Left ventricle myocardium superior (tissue), 1 donor: ENCODE data around the gene LYVE1. TPM values are rescaled to one million over a fixed set of nuclear protein-coding genes. Genes with fewer than 3 reads are reported as not detected.
A peak's percentile ranks its signal among the peaks of the same experiment; 100 is the strongest.

Experiments
- ATAC-seq: fragments of 200-7000 bp; cut with Tn5 transposase; one replicate; pipeline ENCODE4 v1.9.1; 2020; ENCODE audit warnings: mild to moderate bottlenecking, moderate library complexity
- DNase-seq: peaks from one replicate; pipeline ENCODE4 v3.0.0-alpha.2; 2020
- intact Hi-C: fragments of 100-400 bp; cut with micrococcal nuclease; formaldehyde crosslinking; loops from one replicate; pipeline ENCODE4 v1.11.0; 2022
- total RNA-seq: library from RNA; stranded (reverse); fragmentation: NEBNext Ultra II Directional; extraction: Animal tissue kit (Norgen Biotek cat#: 25700); gene quantifications from one replicate; pipeline ENCODE4 v1.2.1, GENCODE V29; 2021
- donor health status: DM: no; HTN: yes; CAD: no; lungs with severe emphysema.

LYVE1 gene
- total RNA-seq, 1 donor from 2014 or later, result 53.8 TPM

- ATAC-seq, result no peak
- no peak for DNase-seq
- intact Hi-C loops, result no loop called here
Observed at GRCh38 chr11:10534316-10534715, 34.1 kb downstream of the LYVE1 start.

- intact Hi-C loops, result no loop called here
- DNase-seq (no peak), ATAC-seq (no peak)
Observed at GRCh38 chr11:10533323-10533722, 35.1 kb downstream of the LYVE1 start.

GRCh38 chr11:10532526-10532925 lies 35.9 kb downstream of the LYVE1 start:
- intact Hi-C loops, result no loop called here
- ATAC-seq (no peak), DNase-seq (no peak)

- DNase-seq (no peak), ATAC-seq (no peak)
- intact Hi-C loops, result no loop called here
Observed at GRCh38 chr11:10529279-10529678, 39.2 kb downstream of the LYVE1 start.

- intact Hi-C loops, result no loop called here
- DNase-seq (no peak), ATAC-seq (no peak)
Observed at GRCh38 chr11:10528121-10528520, 40.3 kb downstream of the LYVE1 start.

- DNase-seq (no peak), ATAC-seq (no peak)
- intact Hi-C loops, result no loop called here
Observed at GRCh38 chr11:10526974-10527918, 41.2 kb downstream of the LYVE1 start.

GRCh38 chr11:10524471-10524870 lies 44.0 kb downstream of the LYVE1 start:
- ATAC-seq, result no peak
- intact Hi-C loops, result no loop called here
- DNase-seq, result no peak

GRCh38 chr11:10522921-10523320 lies 45.5 kb downstream of the LYVE1 start:
- ATAC-seq (no peak), DNase-seq (no peak)
- intact Hi-C loops, result no loop called here

GRCh38 chr11:10522276-10522675 lies 46.2 kb downstream of the LYVE1 start:
- DNase-seq, result no peak
- intact Hi-C loops, result no loop called here
- no peak for ATAC-seq

GRCh38 chr11:10520562-10520961 lies 47.9 kb downstream of the LYVE1 start:
- intact Hi-C loops, result no loop called here
- DNase-seq (no peak), ATAC-seq (no peak)

- DNase-seq, result no peak
- intact Hi-C loops, result loop anchor here (5.0 to 10.0 kb wide), 2 partner anchors 115 to 218 kb away; no protein-coding TSS in a partner anchor
- ATAC-seq, result no peak
Observed at GRCh38 chr11:10519630-10520029, 48.8 kb downstream of the LYVE1 start.

- intact Hi-C loops, result loop anchor here (5.0 to 10.0 kb wide), 2 partner anchors 114 to 218 kb away; no protein-coding TSS in a partner anchor
- DNase-seq, result no peak
- no peak for ATAC-seq
Observed at GRCh38 chr11:10518891-10519290, 49.6 kb downstream of the LYVE1 start.

GRCh38 chr11:10518123-10518522 lies 50.3 kb downstream of the LYVE1 start:
- ATAC-seq (no peak), DNase-seq (no peak)
- intact Hi-C loops, result loop anchor here (5.0 to 10.0 kb wide), 2 partner anchors 113 to 219 kb away; no protein-coding TSS in a partner anchor

GRCh38 chr11:10515418-10515817 lies 53.0 kb downstream of the LYVE1 start:
- DNase-seq (no peak), ATAC-seq (no peak)
- intact Hi-C loops, result loop anchor here (5.0 to 10.0 kb wide), 2 partner anchors 111 to 222 kb away; no protein-coding TSS in a partner anchor

GRCh38 chr11:10514709-10515108 lies 53.8 kb downstream of the LYVE1 start:
- intact Hi-C loops, result loop anchor here (5.0 to 10.0 kb wide), 2 partner anchors 110 to 223 kb away; no protein-coding TSS in a partner anchor
- DNase-seq, result no peak
- peak; percentile 57 for ATAC-seq

- intact Hi-C loops, result loop anchor here (10.0 kb wide), 1 partner anchor 109 kb away; no protein-coding TSS in a partner anchor
- DNase-seq, result no peak
- ATAC-seq, result no peak
Observed at GRCh38 chr11:10514202-10514601, 54.3 kb downstream of the LYVE1 start.

GRCh38 chr11:10511181-10511621 lies 57.3 kb downstream of the LYVE1 start:
- no peak for ATAC-seq
- intact Hi-C loops, result loop anchor here (10.0 kb wide), 1 partner anchor 106 kb away; no protein-coding TSS in a partner anchor
- no peak for DNase-seq
